Mesothelial cell of epicardium (in vitro differentiated cells): Measurements from ENCODE around the gene ARL6IP4. TPM values are rescaled to one million over a fixed set of nuclear protein-coding genes. Genes with fewer than 3 reads are reported as not detected.
"Not testable (repeated sequence)": the region's sequence is repeated elsewhere in the genome, so short reads cannot be mapped to it uniquely, and the experiment has no call there.

Experiments used
- DNase-seq, 2 experiments: peaks; one replicate each; pipeline ENCODE4 v3.0.0; 2021; ENCODE audit warnings: low spot score in 2 of 2; ENCODE audit not compliant: unreplicated experiment in 2 of 2
- H3K27ac Mint-ChIP-seq: 2 replicates; pipeline ENCODE4 v1.8.0; 2021; ENCODE audit warnings: mixed read lengths
- H3K27me3 Mint-ChIP-seq: 2 replicates; pipeline ENCODE4 v1.8.0; 2021; ENCODE audit warnings: low read depth, mixed read lengths
- H3K36me3 Mint-ChIP-seq: 2 replicates; pipeline ENCODE4 v1.8.0; 2021; ENCODE audit warnings: mixed read lengths
- H3K4me1 Mint-ChIP-seq: 2 replicates; pipeline ENCODE4 v1.8.0; 2021; ENCODE audit warnings: mixed read lengths
- H3K4me3 Mint-ChIP-seq: 2 replicates; pipeline ENCODE4 v1.8.0; 2021; ENCODE audit warnings: mild to moderate bottlenecking, moderate library complexity, mixed read lengths
- H3K9me3 Mint-ChIP-seq: 2 replicates; pipeline ENCODE4 v1.8.0; 2021; ENCODE audit warnings: mixed read lengths
- CTCF ChIP-seq: fragments of 200-600 bp; sonication (generic); IDR thresholded peaks from one replicate; pipeline ENCODE4 v1.5.0; 2021; ENCODE audit warnings: antibody characterized with exemption; ENCODE audit not compliant: unreplicated experiment
- total RNA-seq: library from RNA; stranded (reverse); gene quantifications from 3 replicates; pipeline ENCODE4 v1.2.1, GENCODE V29; 2021

The ARL6IP4 gene
- total RNA-seq, 1 donor from 2014 or later: 120 TPM

- H3K27me3 Mint-ChIP-seq: no peaks in the 10 kb centered on the region
- H3K9me3 Mint-ChIP-seq: peaks cover 6% of the 10 kb centered on the region
- TF ChIP-seq CTCF: no peak
- no peak overlapping the region for H3K4me3 Mint-ChIP-seq
- H3K27ac Mint-ChIP-seq: no peak overlapping the region
- peaks cover 8% of the 10 kb centered on the region for H3K4me1 Mint-ChIP-seq
- no peaks in the 10 kb centered on the region for H3K36me3 Mint-ChIP-seq
- no peak for DNase-seq
These were observed 29.6 kb downstream of the ARL6IP4 start for GRCh38 chr12:123010110-123010509.

DNA sequence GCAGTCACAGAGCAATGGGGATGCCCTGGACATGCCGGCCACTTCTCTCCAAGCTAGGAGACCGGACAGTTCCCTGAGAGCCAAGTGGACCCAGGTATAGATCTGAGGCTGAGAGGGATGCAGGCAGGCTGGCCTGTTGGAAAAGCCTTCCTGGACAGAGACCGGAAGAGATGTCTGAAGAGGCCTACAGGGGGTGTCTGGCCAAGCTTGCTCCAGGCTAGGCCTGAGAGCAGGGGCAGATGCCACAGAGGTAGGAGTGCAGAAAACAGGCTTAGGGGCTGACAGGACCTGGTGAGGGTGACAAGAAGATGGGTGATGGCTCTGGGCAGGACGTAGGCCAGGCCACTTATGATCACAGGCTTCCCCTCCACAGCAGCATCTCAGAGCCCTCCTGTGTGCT, 30.2 kb downstream of the ARL6IP4 start:
- no peaks in the 10 kb centered on the region for H3K36me3 Mint-ChIP-seq
- H3K27me3 Mint-ChIP-seq: no peaks in the 10 kb centered on the region
- no peak overlapping the region for H3K27ac Mint-ChIP-seq
- DNase-seq: no peak
- TF ChIP-seq CTCF: no peak
- H3K9me3 Mint-ChIP-seq: peaks cover 9% of the 10 kb centered on the region
- H3K4me1 Mint-ChIP-seq: peaks cover 8% of the 10 kb centered on the region
- H3K4me3 Mint-ChIP-seq: no peak overlapping the region

DNA sequence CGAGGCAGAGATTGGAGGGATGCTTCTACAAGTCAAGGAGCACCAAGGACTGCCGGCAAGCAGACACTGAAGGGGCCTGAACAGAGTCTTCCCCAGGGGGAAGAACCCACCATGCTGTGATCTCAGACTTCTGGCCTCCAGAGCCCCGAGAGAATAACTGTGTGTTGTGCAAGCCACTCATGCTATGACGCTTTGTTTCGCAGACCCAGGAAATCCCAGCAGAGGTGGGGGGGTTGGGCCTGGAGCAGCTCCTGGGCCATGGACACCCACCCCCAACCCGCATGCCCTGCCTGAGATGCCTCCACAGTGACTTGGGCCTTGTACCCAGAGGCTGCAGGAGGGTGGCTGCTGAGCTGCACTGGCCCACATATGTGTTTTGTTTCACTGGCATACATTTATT, 31.2 kb downstream of the ARL6IP4 start:
- H3K4me3 Mint-ChIP-seq: no peak overlapping the region
- peaks cover 8% of the 10 kb centered on the region for H3K4me1 Mint-ChIP-seq
- no peaks in the 10 kb centered on the region for H3K36me3 Mint-ChIP-seq
- no peak for DNase-seq
- no peak overlapping the region for H3K27ac Mint-ChIP-seq
- TF ChIP-seq CTCF: no peak
- H3K27me3 Mint-ChIP-seq: no peaks in the 10 kb centered on the region
- peaks cover 10% of the 10 kb centered on the region for H3K9me3 Mint-ChIP-seq

GRCh38 chr12:123013185-123014095, 33.0 kb downstream of the ARL6IP4 start:
- DNase-seq: no peak
- no peak for TF ChIP-seq CTCF
- no peaks in the 10 kb centered on the region for H3K27me3 Mint-ChIP-seq
- no peaks in the 10 kb centered on the region for H3K36me3 Mint-ChIP-seq
- H3K9me3 Mint-ChIP-seq: peaks cover 10% of the 10 kb centered on the region
- no peak overlapping the region for H3K27ac Mint-ChIP-seq
- peaks cover 8% of the 10 kb centered on the region for H3K4me1 Mint-ChIP-seq
- no peak overlapping the region for H3K4me3 Mint-ChIP-seq

- not testable (repeated sequence) for H3K27ac Mint-ChIP-seq, H3K4me3 Mint-ChIP-seq, H3K9me3 Mint-ChIP-seq, H3K27me3 Mint-ChIP-seq, H3K36me3 Mint-ChIP-seq, DNase-seq
- peaks cover 15% of the 10 kb centered on the region for H3K4me1 Mint-ChIP-seq
These were observed 34.0 kb downstream of the ARL6IP4 start for GRCh38 chr12:123014473-123014872.

GRCh38 chr12:123017753-123018152, 37.3 kb downstream of the ARL6IP4 start:
- no peak for TF ChIP-seq CTCF
- H3K27ac Mint-ChIP-seq: no peak overlapping the region
- no peaks in the 10 kb centered on the region for H3K36me3 Mint-ChIP-seq
- peaks cover 11% of the 10 kb centered on the region for H3K4me1 Mint-ChIP-seq
- H3K4me3 Mint-ChIP-seq: no peak overlapping the region
- H3K27me3 Mint-ChIP-seq: no peaks in the 10 kb centered on the region
- no peak for DNase-seq
- H3K9me3 Mint-ChIP-seq: peaks cover 10% of the 10 kb centered on the region
